Osteoblast (primary cell): ENCODE results near the gene RAMACL. TPM values are rescaled to one million over a fixed set of nuclear protein-coding genes. Genes with fewer than 3 reads are reported as not detected.

Experiments used
- DNase-seq: peaks from one replicate; pipeline ENCODE4 v3.0.0; 2011; ENCODE audit warnings: low spot score, mixed read lengths; ENCODE audit not compliant: insufficient read length; ENCODE audit errors: missing footprints
- H2AFZ ChIP-seq: 2 replicates; pipeline ENCODE4 v1.6.0; 2011; ENCODE audit warnings: mild to moderate bottlenecking, low read length
- H3K27ac ChIP-seq: 2 replicates; pipeline ENCODE4 v1.5.1; 2011; ENCODE audit warnings: mild to moderate bottlenecking, low read depth, low read length, moderate library complexity
- H3K27me3 ChIP-seq: 2 replicates; pipeline ENCODE4 v1.6.0; 2012; ENCODE audit warnings: mild to moderate bottlenecking, control low read depth, inconsistent platforms, low read length, moderate library complexity; ENCODE audit not compliant: insufficient read depth
- H3K36me3 ChIP-seq: 2 replicates; pipeline ENCODE4 v1.5.1; 2011; ENCODE audit warnings: mild to moderate bottlenecking, low read length, control low read depth, moderate library complexity; ENCODE audit not compliant: insufficient read depth
- H3K4me1 ChIP-seq: 2 replicates; pipeline ENCODE4 v1.5.1; 2011; ENCODE audit warnings: mild to moderate bottlenecking, low read length, control low read depth, moderate library complexity; ENCODE audit not compliant: insufficient read depth
- H3K4me2 ChIP-seq: 2 replicates; pipeline ENCODE4 v1.6.0; 2011; ENCODE audit warnings: mild to moderate bottlenecking, low read length; ENCODE audit not compliant: insufficient read depth
- H3K4me3 ChIP-seq: fragments of 200-600 bp; sonication (generic); 3 replicates; pipeline ENCODE4 v1.5.1; 2012; ENCODE audit warnings: mild to moderate bottlenecking, low read length, inconsistent platforms; ENCODE audit not compliant: insufficient read depth
- H3K79me2 ChIP-seq: 2 replicates; pipeline ENCODE4 v1.6.0; 2012; ENCODE audit warnings: mild to moderate bottlenecking, low read length, control low read depth, inconsistent platforms; ENCODE audit not compliant: insufficient read depth
- H3K9me3 ChIP-seq: 2 replicates; pipeline ENCODE4 v1.5.1; 2011; ENCODE audit warnings: low read depth, low read length, control low read depth
- H4K20me1 ChIP-seq: 2 replicates; pipeline ENCODE4 v1.6.0; 2012; ENCODE audit warnings: mild to moderate bottlenecking, low read length, control low read depth; ENCODE audit not compliant: insufficient read depth
- total RNA-seq: library from RNA; depleted of rRNA; stranded (reverse); fragments of >200 nt; gene quantifications from 2 replicates; pipeline ENCODE4 v1.2.3, GENCODE V29; 2012
- TF ChIP-seq, protein P1 (sequence below): IDR thresholded peaks from 2 replicates; pipeline ENCODE4 v1.5.1; 2011; ENCODE audit warnings: mild to moderate bottlenecking, low read depth, low read length, moderate library complexity; ENCODE audit errors: extremely low read depth

The RAMACL gene
- total RNA-seq, 1 donor: 3.3 TPM

GRCh38 chr6:166591026-166591425, 4.5 kb upstream of the RAMACL start:
- no peak overlapping the region for H2AFZ ChIP-seq
- H3K4me2 ChIP-seq: no peak overlapping the region
- H4K20me1 ChIP-seq: peaks cover 6% of the 10 kb centered on the region
- no peak overlapping the region for H3K27ac ChIP-seq
- peaks cover 46% of the 10 kb centered on the region for H3K4me1 ChIP-seq
- no peak for DNase-seq
- no peaks in the 10 kb centered on the region for H3K27me3 ChIP-seq
- no peak overlapping the region for H3K4me3 ChIP-seq
- TF ChIP-seq, protein P1, sequence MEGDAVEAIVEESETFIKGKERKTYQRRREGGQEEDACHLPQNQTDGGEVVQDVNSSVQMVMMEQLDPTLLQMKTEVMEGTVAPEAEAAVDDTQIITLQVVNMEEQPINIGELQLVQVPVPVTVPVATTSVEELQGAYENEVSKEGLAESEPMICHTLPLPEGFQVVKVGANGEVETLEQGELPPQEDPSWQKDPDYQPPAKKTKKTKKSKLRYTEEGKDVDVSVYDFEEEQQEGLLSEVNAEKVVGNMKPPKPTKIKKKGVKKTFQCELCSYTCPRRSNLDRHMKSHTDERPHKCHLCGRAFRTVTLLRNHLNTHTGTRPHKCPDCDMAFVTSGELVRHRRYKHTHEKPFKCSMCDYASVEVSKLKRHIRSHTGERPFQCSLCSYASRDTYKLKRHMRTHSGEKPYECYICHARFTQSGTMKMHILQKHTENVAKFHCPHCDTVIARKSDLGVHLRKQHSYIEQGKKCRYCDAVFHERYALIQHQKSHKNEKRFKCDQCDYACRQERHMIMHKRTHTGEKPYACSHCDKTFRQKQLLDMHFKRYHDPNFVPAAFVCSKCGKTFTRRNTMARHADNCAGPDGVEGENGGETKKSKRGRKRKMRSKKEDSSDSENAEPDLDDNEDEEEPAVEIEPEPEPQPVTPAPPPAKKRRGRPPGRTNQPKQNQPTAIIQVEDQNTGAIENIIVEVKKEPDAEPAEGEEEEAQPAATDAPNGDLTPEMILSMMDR: no peak
- H3K79me2 ChIP-seq: peaks cover 72% of the 10 kb centered on the region
- H3K9me3 ChIP-seq: no peaks in the 10 kb centered on the region
- no peaks in the 10 kb centered on the region for H3K36me3 ChIP-seq

DNA sequence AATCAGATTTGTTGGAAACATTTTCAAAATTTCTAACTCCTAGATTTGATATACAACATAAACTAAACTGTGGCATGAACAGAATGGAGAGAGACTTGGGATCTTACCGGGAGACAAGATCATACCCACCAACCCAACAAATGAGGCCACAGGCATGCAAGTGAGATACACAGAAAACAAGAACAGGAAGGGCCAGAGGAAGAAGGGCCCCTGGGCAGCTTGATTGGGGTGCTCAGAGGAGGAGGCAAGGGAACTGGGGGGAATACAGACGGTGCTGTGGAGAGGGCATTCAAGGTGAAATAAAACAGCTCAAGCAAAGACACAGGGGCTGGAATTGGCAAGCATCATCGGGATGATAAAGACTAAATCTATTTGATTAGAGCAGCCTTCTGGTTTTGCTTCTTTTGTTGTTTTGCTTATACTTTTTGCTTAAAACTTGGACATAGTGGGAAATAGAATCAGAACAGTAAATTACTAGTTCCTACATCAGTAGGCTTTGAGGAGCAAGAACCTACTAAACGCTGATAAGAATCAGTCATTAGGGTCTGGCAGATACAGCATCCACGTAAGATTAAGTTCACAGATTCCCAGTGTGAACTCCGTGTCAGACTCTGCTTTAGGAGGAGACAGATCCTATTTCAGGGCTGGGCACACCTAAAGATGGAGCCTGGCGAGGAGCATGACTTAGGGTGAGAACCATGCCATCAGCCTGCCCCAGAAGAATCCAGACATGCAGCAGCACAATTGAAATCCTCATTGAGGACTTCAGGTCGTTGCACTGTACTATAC, 3.5 kb upstream of the RAMACL start:
- Histone ChIP-seq H3K9me3 (no peaks in the 10 kb centered on the region), H3K4me2 (peak overlapping the region; percentile 60), H3K27me3 (no peaks in the 10 kb centered on the region), H3K4me1 (peaks cover 36% of the 10 kb centered on the region), H2AFZ (no peak overlapping the region), H3K4me3 (no peak overlapping the region), H4K20me1 (peaks cover 6% of the 10 kb centered on the region), H3K79me2 (peaks cover 72% of the 10 kb centered on the region), H3K36me3 (no peaks in the 10 kb centered on the region), H3K27ac (peak overlapping the region; percentile 60)
- DNase-seq: no peak
- TF ChIP-seq, protein P1: no peak

GRCh38 chr6:166589337-166589731, 2.9 kb upstream of the RAMACL start:
- Histone ChIP-seq H3K4me3 (peak overlapping the region; percentile 2), H3K27ac (peak overlapping the region; percentile 60), H3K4me1 (peaks cover 31% of the 10 kb centered on the region), H2AFZ (no peak overlapping the region), H3K79me2 (peaks cover 77% of the 10 kb centered on the region), H3K36me3 (no peaks in the 10 kb centered on the region), H3K4me2 (peak overlapping the region; percentile 60), H4K20me1 (peaks cover 6% of the 10 kb centered on the region), H3K9me3 (no peaks in the 10 kb centered on the region), H3K27me3 (no peaks in the 10 kb centered on the region)
- TF ChIP-seq, protein P1: no peak
- DNase-seq: no peak

GRCh38 chr6:166588691-166589336, 2.3 kb upstream of the RAMACL start:
- peaks cover 82% of the 10 kb centered on the region for H3K79me2 ChIP-seq

More at GRCh38 chr6:166588691-166589336, 2.3 kb upstream of the RAMACL start:
- H3K27ac ChIP-seq: peak overlapping the region; percentile 60
- peak overlapping the region; percentile 60 for H3K4me2 ChIP-seq
- no peak for DNase-seq
- no peak overlapping the region for H3K4me3 ChIP-seq
- H4K20me1 ChIP-seq: peaks cover 6% of the 10 kb centered on the region
- TF ChIP-seq, protein P1: no peak
- no peaks in the 10 kb centered on the region for H3K9me3 ChIP-seq
- H3K27me3 ChIP-seq: no peaks in the 10 kb centered on the region
- no peak overlapping the region for H2AFZ ChIP-seq
- no peaks in the 10 kb centered on the region for H3K36me3 ChIP-seq
- H3K4me1 ChIP-seq: peaks cover 36% of the 10 kb centered on the region
